Muscle of back (tissue), 11 donors: ENCODE data around the gene WDR55. TPM values are rescaled to one million over a fixed set of nuclear protein-coding genes. Genes with fewer than 3 reads are reported as not detected.
A peak's percentile ranks its signal among the peaks of the same experiment; 100 is the strongest.
"Not testable (repeated sequence)": the region's sequence is repeated elsewhere in the genome, so short reads cannot be mapped to it uniquely, and the experiment has no call there.

Experiments
- DNase-seq, 3 donors: peaks; one replicate each; pipeline versions ENCODE4 v3.0.0 to v3.0.0-alpha.2; 2013
- polyA plus RNA-seq, 10 donors: library from polyadenylated mRNA; unstranded; fragments of 120-200 nt; gene quantifications; one replicate each; pipeline ENCODE4 v1.2.1, GENCODE V29; 2013; ENCODE audit not compliant: insufficient read length in 10 of 10

The WDR55 gene
- polyA plus RNA-seq, 10 donors, result 10.9 to 16.2 (median 12.8) TPM

GRCh38 chr5:140641716-140642115 is 23.0 kb upstream of the WDR55 start:
- no peak for DNase-seq

GRCh38 chr5:140642718-140643117 is 22.0 kb upstream of the WDR55 start:
- no peak for DNase-seq

- DNase-seq, result no peak
Observed at GRCh38 chr5:140647042-140647419, 17.7 kb upstream of the WDR55 start.

DNA sequence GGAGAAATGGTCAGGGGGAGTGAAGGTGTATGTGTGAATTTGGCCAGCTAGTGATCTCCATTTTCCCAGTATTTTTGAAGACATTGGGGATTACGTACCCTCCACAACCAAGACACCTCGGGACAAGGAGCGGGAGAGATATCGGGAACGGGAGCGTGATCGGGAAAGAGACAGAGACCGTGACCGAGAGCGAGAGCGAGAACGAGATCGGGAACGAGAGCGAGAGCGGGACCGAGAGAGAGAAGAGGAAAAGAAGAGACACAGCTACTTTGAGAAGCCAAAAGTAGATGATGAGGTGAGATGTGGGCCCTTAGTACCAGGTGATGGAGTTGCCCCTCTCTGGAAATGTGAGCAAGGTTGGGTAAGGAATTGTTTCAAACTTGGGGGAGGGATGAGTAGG is 5.8 kb upstream of the WDR55 start:
- DNase-seq, result no peak

- not testable (repeated sequence) for DNase-seq
Observed at GRCh38 chr5:140660371-140660770, 4.3 kb upstream of the WDR55 start.

- no peak for DNase-seq
Observed at GRCh38 chr5:140664030-140664358, 710 bp upstream of the WDR55 start.

GRCh38 chr5:140671035-140671434 is 6.3 kb downstream of the WDR55 start:
- not testable (repeated sequence) for DNase-seq

GRCh38 chr5:140671472-140672125 is 6.9 kb downstream of the WDR55 start:
- no peak for DNase-seq

DNA sequence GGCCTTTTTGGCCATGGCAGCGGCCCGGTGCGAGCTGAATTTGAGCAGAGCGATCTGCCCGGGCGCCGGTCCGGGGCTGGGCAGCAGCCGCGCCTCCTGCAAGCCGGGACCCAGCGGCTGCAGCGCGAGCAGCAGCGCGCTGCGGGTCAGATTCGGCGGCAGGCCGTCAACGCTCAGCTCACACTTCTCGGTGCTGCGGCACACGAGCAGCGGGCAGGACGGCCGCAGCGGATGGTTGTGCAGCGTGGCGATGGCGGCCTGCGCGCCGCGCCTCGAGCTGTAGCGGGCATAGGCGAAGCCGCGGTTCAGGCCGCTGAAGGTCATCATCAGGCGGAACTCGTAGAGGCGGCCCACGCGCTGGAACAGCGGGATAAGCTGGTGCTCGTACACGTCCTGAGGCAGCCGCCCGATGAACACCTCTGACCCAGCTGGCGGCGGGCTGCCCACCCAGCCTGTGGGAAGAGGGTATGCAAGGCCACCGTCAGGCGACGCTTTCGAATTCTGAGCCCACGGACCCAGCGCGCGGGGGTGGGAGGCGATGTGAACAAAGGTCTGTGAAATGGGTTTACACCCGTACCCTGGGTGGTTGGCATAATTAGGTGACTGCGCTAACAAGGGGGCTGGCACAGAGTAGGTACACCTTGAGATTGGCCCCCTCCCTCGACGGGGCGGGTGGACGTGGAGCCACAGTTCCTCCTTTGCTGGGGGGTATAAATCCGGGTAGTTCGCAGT is 7.9 kb downstream of the WDR55 start:
- DNase-seq, result peak in 1 of 3 donors; percentile 61

DNA sequence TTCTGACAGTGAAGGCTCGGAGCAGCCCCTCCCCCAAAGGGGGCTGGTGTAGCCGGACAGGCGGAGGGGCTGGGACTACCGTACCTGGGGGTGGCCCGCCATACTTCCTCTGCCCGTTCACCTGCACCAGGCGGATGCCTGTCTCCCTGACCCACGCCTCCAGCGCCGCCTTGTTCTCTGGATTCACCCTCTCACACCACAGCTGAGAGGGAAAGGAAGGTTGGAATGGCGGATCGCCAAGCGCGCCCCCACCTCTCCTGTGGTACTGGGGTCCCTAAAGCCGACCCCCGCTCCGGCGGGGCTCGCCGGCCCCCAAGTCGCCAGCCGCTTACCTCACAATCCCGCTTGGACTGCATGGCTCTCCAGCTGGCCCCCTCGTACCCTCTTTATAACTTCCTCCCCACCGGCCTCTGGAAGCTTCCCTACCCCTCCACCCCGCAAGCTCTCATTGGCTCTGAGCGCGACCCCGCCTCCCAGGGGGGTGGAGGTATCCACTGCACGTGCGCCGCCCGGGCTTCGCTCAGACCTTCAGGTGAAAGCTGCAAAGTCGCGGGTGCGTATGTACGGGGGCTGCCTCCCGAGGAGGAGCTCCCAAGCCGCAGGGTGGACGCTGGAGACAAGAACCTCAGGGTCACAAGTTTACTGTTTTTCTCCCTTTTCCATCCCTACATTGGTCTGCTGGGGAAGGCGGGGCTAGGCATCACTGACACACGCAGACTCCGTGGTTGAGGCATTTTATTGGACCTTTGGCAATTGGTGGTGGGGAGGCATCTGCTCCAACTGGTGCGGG is 8.7 kb downstream of the WDR55 start, which contains the start of gene DND1:
TSS of gene DND1 (minus strand) at position 390 of the 790 bp plus-strand sequence. CDS start at position 356, 34 bp downstream.
- no peak for DNase-seq

DNA sequence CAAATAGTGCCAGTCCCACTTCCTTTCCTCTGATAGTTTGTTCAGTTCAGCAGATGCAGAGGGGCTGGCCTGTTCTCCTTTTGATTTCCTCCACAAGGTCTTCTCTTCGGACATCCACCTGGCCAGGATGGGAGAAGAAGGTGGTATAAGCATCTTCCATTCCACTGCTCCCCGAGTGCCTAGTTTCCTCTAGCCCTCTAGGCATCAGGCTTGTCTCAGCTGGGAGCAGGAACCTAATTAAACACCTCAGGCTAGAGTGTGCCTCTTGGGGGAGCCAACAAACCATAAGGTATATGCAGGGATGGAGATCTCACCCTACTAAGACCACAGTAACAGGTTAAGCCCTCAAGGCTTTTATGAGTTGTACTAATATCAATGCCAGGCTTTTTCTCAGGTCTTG is 9.5 kb downstream of the WDR55 start:
- no peak for DNase-seq

DNA sequence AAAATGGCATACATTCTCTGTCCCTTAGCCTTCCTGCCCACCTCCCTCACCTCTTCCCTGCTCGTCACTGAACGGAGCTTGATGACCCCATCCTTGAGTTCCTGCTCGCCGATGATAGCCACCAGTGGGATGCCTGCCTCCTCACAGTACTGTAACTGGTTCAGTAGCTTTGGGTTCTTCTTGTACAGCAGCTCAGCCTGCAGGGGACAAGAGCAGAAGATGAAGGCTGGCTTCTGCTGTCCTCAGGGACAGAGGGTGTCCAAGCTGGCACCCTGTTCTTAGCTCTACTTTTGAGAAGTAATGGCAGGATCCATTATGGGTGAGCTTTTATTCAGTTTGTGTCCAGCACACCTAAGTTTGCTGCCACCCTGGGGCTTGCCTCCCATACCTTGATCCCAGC is 9.9 kb downstream of the WDR55 start:
- no peak for DNase-seq

DNA sequence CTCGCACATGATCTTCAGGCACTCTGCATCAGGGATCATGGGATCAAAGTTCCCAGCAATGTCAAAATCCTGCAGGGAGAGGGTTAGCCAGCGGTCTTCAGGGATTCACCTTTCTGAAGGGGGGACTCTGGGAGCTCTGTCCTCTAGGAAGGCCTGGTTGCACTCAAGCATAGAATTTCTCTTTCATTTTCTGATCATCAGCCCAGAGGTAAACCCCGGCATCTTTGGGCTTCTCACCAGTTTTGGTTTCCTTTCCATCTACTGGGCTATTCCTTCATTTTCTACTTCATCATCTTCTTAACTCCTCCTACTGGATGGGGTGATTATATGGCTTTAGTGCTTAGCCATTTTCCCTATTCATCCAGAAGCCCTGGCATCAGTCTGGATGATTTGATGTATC is 13.2 kb downstream of the WDR55 start:
- DNase-seq, result no peak

DNA sequence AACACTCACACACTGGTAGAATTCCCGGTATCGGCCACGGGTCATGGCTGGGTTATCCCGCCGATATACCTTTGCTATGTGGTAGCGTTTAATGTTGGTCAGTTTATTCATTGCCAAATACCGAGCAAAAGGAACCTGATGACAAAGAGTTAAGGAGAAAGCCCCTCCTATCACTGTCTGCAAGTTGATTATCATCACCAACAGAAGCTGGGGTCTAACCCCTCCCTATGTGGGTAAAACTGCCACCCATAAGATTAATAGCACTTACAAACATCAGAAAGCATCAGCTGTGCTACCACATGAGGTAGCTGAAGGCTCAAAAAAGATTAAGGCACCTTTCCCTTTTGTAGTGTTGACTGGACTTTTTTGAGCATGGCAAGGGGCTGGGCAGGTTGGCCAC is 14.3 kb downstream of the WDR55 start:
- no peak for DNase-seq

DNA sequence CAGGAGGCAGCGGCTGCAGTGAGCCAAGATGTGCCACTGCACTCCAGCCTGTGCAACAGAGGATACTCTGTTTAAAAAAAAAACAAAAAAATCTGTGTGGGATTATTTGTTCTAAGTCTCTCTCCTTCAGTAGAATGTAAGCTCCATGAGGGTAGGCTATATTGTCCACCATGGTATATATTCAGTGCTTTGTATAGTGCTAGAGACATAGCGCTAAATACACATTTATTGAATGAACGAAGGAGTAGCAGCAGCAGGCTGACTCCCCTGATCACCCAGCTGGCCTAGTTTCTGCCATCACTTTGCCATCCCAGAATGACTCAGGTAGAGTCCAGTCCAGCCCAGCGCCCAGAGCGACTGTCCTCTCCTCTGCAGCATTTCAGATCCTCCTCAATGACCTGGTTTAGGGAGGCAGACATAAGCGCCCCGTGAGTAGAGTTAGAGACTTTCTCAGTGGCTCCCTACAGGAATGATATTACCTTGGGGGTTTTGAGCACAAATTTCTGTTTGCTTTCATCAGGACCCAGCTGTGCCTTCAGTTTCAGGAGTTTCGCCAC is 25.8 kb downstream of the WDR55 start:
- DNase-seq, result no peak

DNA sequence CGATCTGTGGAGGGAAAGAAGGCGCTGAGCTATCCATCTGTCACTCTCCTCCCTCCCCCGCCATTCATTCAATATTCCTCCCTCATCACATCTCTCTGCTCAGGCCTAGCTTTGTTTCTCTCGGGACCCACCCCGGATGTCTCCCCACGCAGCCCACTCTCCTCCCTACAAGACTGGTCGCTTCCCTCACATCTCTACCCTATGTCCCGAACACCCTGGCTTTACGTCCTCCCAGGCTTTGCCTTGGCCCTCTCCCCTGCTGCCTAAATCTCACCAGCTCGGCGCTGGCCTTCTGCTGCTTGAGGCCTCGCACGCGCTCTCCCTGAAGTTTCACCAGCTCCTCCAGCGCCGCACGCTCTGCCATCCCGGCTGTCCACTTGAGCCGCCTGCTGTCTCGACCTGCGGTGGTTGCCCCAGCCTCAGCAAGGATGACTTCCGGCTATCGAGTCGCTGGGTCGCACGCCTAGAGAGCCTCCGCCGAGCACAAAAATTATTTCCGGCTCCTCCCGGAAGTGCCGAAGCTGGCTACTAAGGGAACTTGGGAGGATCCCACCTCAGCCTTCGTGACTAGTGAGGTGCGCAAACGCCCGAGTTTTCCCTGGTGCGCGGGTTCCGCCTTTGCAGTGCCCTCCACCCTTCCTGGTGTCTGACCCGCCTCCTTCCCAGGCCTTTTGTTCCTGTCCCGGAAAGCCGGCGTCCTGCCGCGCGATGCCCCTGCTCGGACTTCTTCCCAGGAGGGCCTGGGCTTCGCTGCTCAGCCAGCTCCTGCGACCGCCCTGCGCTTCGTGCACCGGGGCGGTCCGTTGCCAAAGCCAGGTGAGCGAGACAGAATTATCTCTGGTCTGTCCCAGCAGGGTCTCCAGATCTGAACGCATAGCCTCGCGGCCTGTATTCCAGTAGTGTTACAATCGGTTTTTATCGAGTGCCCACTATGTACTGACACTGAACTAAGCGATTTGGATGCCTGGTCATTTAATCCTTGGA is 26.5 kb downstream of the WDR55 start, which contains the start of the genes HARS1 and HARS2:
TSS of gene HARS1 (minus strand) at position 430 of the 984 bp plus-strand sequence. CDS start at position 364, 66 bp downstream.
TSS of gene HARS2 (plus strand) at position 515 of the 984 bp plus-strand sequence. CDS start at position 709, 194 bp downstream.
- DNase-seq, result peak; percentile 92 to 96 (median 92)

GRCh38 chr5:140694276-140694675 is 29.6 kb downstream of the WDR55 start:
- DNase-seq, result no peak

- DNase-seq, result no peak
Observed at GRCh38 chr5:140696891-140697492, 32.3 kb downstream of the WDR55 start.

- DNase-seq, result peak; percentile 95 to 98 (median 98)
Observed at GRCh38 chr5:140700177-140701144, 35.8 kb downstream of the WDR55 start, which contains the start of gene ZMAT2. Gene ZMAT2 (plus strand): TSS chr5:140700447. CDS start chr5:140700461, 14 bp downstream.
